Measurements from ENCODE around the gene TSPAN18.
A peak's percentile ranks its signal among the peaks of the same experiment; 100 is the strongest.

TSPAN18 gene

GRCh38 chr11:44729063-44729462 lies 2.3 kb downstream of the TSPAN18 start:
- H3K4me1 ChIP-seq (ENCODE audit: control insufficient read depth, insufficient read depth, low read length): peaks cover 3% of the 10 kb centered on the region; the same call in 1 of the 2 replicates
- H3K36me3 ChIP-seq (ENCODE audit: control insufficient read depth in 2 of 2, insufficient read depth in 1 of 2, low read length in 2 of 2): no peaks in the 10 kb centered on the region
- no peaks in the 10 kb centered on the region for H3K9me3 ChIP-seq (ENCODE audit: control insufficient read depth, insufficient read depth, low read depth, low read length)
- ChIA-PET POLR2A (no interaction called here), CTCF (interaction anchor here (0.6 to 1.6 kb wide), 3 partner anchors 10 to 164 kb away, joined by 3 to 6 read pairs (median 3); no protein-coding TSS in a partner anchor)
- no peak overlapping the region for H3K27ac ChIP-seq (ENCODE audit: extremely low read depth, low read depth, low read length)
- TF ChIP-seq ZNF48 (tag by site-specific recombination; IDR thresholded peaks at IDR 0.05) (no peak), ZNF837 (tag by site-specific recombination; IDR thresholded peaks at IDR 0.05) (no peak), ZBTB11 (tag by site-specific recombination; conservative IDR thresholded peaks at IDR 0.05; ENCODE audit: low read depth) (no peak), ZNF785 (tag by site-specific recombination; IDR thresholded peaks at IDR 0.05) (no peak), KLF7 (tag by site-specific recombination; IDR thresholded peaks at IDR 0.05; ENCODE audit: borderline replicate concordance) (no peak), ZNF24 (tag by site-specific recombination; IDR thresholded peaks at IDR 0.05) (no peak), ZNF132 (tag by site-specific recombination; IDR thresholded peaks at IDR 0.05; ENCODE audit: borderline replicate concordance) (no peak), ZNF202 (tag by site-specific recombination; IDR thresholded peaks at IDR 0.05; ENCODE audit: borderline replicate concordance) (no peak), ZNF580 (tag by site-specific recombination; IDR thresholded peaks at IDR 0.05) (no peak), ZBTB1 (tag by site-specific recombination; IDR thresholded peaks at IDR 0.05) (no peak), OVOL3 (tag by site-specific recombination; IDR thresholded peaks at IDR 0.05) (no peak), ZBTB21 (tag by site-specific recombination; IDR thresholded peaks at IDR 0.05) (no peak), ZNF23 (tag by site-specific recombination; IDR thresholded peaks at IDR 0.05; ENCODE audit: borderline replicate concordance) (no peak), ZNF366 (tag by site-specific recombination; conservative IDR thresholded peaks at IDR 0.05) (no peak), ZNF37A (tag by site-specific recombination; IDR thresholded peaks at IDR 0.05) (no peak), ZNF292 (tag by site-specific recombination; IDR thresholded peaks at IDR 0.05; ENCODE audit: borderline replicate concordance, low read depth) (no peak), KLF10 (tag by site-specific recombination; IDR thresholded peaks at IDR 0.05) (no peak), ZNF664 (tag by site-specific recombination; IDR thresholded peaks at IDR 0.05) (no peak), KLF9 (tag by site-specific recombination; IDR thresholded peaks at IDR 0.05; ENCODE audit: low read depth) (no peak)
- H3K4me3 ChIP-seq (ENCODE audit: low read depth, low read length): no peak overlapping the region

- CTCF ChIA-PET: interaction anchor here (0.6 to 1.6 kb wide), 5 partner anchors 10 to 163 kb away, joined by 3 to 6 read pairs (median 3); no protein-coding TSS in a partner anchor
- H3K4me1 ChIP-seq (ENCODE audit: control insufficient read depth, insufficient read depth, low read length): peaks cover 3% of the 10 kb centered on the region; the same call in 1 of the 2 replicates
Observed at GRCh38 chr11:44729713-44730112, 3.0 kb downstream of the TSPAN18 start.

More at GRCh38 chr11:44729713-44730112, 3.0 kb downstream of the TSPAN18 start:
- H3K9me3 ChIP-seq (ENCODE audit: control insufficient read depth, insufficient read depth, low read depth, low read length): no peaks in the 10 kb centered on the region
- TF ChIP-seq ZFHX2 (tag by site-specific recombination; conservative IDR thresholded peaks at IDR 0.05): 0 out of 2 replicates have a peak, but pooled peaks have one; percentile 10
- TF ChIP-seq ZNF394 (tag by site-specific recombination; IDR thresholded peaks at IDR 0.05; ENCODE audit: borderline replicate concordance): no peak
- no peak for TF ChIP-seq SCRT1 (tag by site-specific recombination; IDR thresholded peaks at IDR 0.05; ENCODE audit: borderline replicate concordance)
- H3K27ac ChIP-seq (ENCODE audit: extremely low read depth, low read depth, low read length): no peak overlapping the region
- POLR2A ChIA-PET: interaction anchor here (1.0 kb wide), 1 partner anchor 11 kb away, joined by 3 read pairs; no protein-coding TSS in a partner anchor
- no peaks in the 10 kb centered on the region for H3K36me3 ChIP-seq (ENCODE audit: control insufficient read depth in 2 of 2, insufficient read depth in 1 of 2, low read length in 2 of 2)
- no peak overlapping the region for H3K4me3 ChIP-seq (ENCODE audit: low read depth, low read length)
